Activated T-cell treated with anti-CD3 and anti-CD28 coated beads, Interleukin-2, amount 50 U/mL, for 4 hours (primary cell): ENCODE data around the gene TLE2. TPM values are rescaled to one million over a fixed set of nuclear protein-coding genes. Genes with fewer than 3 reads are reported as not detected.
"Not testable (repeated sequence)": the region's sequence is repeated elsewhere in the genome, so short reads cannot be mapped to it uniquely, and the experiment has no call there.

ENCODE experiments used
- ATAC-seq, 2 donors: fragments of 200-7000 bp; cut with Tn5 transposase; one replicate each; pipeline ENCODE4 v1.10.0; 2021
- DNase-seq: peaks from one replicate; pipeline ENCODE4 v3.0.0-alpha.2; 2020
- H3K27me3 Mint-ChIP-seq: one replicate; pipeline ENCODE4 v1.8.0; 2021; ENCODE audit warnings: low read depth, mixed read lengths
- H3K36me3 Mint-ChIP-seq: one replicate; pipeline ENCODE4 v1.8.0; 2022; ENCODE audit warnings: mixed read lengths; ENCODE audit not compliant: insufficient read depth
- H3K4me1 Mint-ChIP-seq: one replicate; pipeline ENCODE4 v1.8.0; 2021; ENCODE audit warnings: low read depth, mixed read lengths
- H3K4me3 Mint-ChIP-seq: one replicate; pipeline ENCODE4 v1.8.0; 2021; ENCODE audit warnings: mild to moderate bottlenecking, moderate library complexity, mixed read lengths
- H3K9me3 Mint-ChIP-seq: one replicate; pipeline ENCODE4 v1.8.0; 2021; ENCODE audit warnings: mixed read lengths
- total RNA-seq, 3 donors: library from RNA; stranded (reverse); gene quantifications; one replicate each; pipeline ENCODE4 v1.2.1, GENCODE V29; 2021

TLE2 gene
- total RNA-seq, 3 donors from 2014 or later = 4.8 to 5.9 (median 5.7) TPM

GRCh38 chr19:3003046-3003445 is 26.0 kb downstream of the TLE2 start:
- no peak overlapping the region for H3K4me3 Mint-ChIP-seq
- ATAC-seq (no peak), DNase-seq (no peak)
- H3K27me3 Mint-ChIP-seq = no peaks in the 10 kb centered on the region
- no peaks in the 10 kb centered on the region for H3K9me3 Mint-ChIP-seq
- no peaks in the 10 kb centered on the region for H3K4me1 Mint-ChIP-seq
- peaks cover 3% of the 10 kb centered on the region for H3K36me3 Mint-ChIP-seq

- no peak for DNase-seq
- H3K9me3 Mint-ChIP-seq = no peaks in the 10 kb centered on the region
- H3K27me3 Mint-ChIP-seq = no peaks in the 10 kb centered on the region
- H3K4me1 Mint-ChIP-seq = no peaks in the 10 kb centered on the region
- H3K36me3 Mint-ChIP-seq = peaks cover 5% of the 10 kb centered on the region
- H3K4me3 Mint-ChIP-seq = no peak overlapping the region
- ATAC-seq = no peak
These were observed 27.8 kb downstream of the TLE2 start for GRCh38 chr19:3001235-3001800.

GRCh38 chr19:2998642-2999041 is 30.4 kb downstream of the TLE2 start:
- Mint-ChIP-seq H3K27me3 (no peaks in the 10 kb centered on the region), H3K9me3 (no peaks in the 10 kb centered on the region), H3K4me3 (no peak overlapping the region), H3K4me1 (no peaks in the 10 kb centered on the region), H3K36me3 (peaks cover 5% of the 10 kb centered on the region)
- DNase-seq (no peak), ATAC-seq (no peak)

- ATAC-seq = no peak
- H3K27me3 Mint-ChIP-seq = no peaks in the 10 kb centered on the region
- no peak overlapping the region for H3K4me3 Mint-ChIP-seq
- H3K36me3 Mint-ChIP-seq = peaks cover 5% of the 10 kb centered on the region
- DNase-seq = no peak
- H3K4me1 Mint-ChIP-seq = no peaks in the 10 kb centered on the region
- H3K9me3 Mint-ChIP-seq = no peaks in the 10 kb centered on the region
These were observed 31.4 kb downstream of the TLE2 start for GRCh38 chr19:2997720-2998119.

GRCh38 chr19:2994588-2995131 is 34.4 kb downstream of the TLE2 start:
- no peaks in the 10 kb centered on the region for H3K9me3 Mint-ChIP-seq
- ATAC-seq (no peak), DNase-seq (no peak)
- H3K36me3 Mint-ChIP-seq = peaks cover 5% of the 10 kb centered on the region
- no peaks in the 10 kb centered on the region for H3K27me3 Mint-ChIP-seq
- no peak overlapping the region for H3K4me3 Mint-ChIP-seq
- H3K4me1 Mint-ChIP-seq = no peaks in the 10 kb centered on the region

- DNase-seq = no peak
- Mint-ChIP-seq H3K4me1 (no peaks in the 10 kb centered on the region), H3K27me3 (peaks cover 1% of the 10 kb centered on the region), H3K9me3 (no peaks in the 10 kb centered on the region), H3K4me3 (no peak overlapping the region), H3K36me3 (peaks cover 2% of the 10 kb centered on the region)
- ATAC-seq = no peak
These were observed 35.5 kb downstream of the TLE2 start for GRCh38 chr19:2993579-2993978.

- ATAC-seq = no peak
- no peak overlapping the region for H3K4me3 Mint-ChIP-seq
- H3K27me3 Mint-ChIP-seq = peaks cover 2% of the 10 kb centered on the region
- no peaks in the 10 kb centered on the region for H3K9me3 Mint-ChIP-seq
- H3K4me1 Mint-ChIP-seq = no peaks in the 10 kb centered on the region
- H3K36me3 Mint-ChIP-seq = peaks cover 2% of the 10 kb centered on the region
- no peak for DNase-seq
These were observed 36.1 kb downstream of the TLE2 start for GRCh38 chr19:2992958-2993357.

- not testable (repeated sequence) for H3K36me3 Mint-ChIP-seq, H3K9me3 Mint-ChIP-seq, ATAC-seq, DNase-seq, H3K4me1 Mint-ChIP-seq, H3K4me3 Mint-ChIP-seq, H3K27me3 Mint-ChIP-seq
These were observed 36.7 kb downstream of the TLE2 start for GRCh38 chr19:2992333-2992732.

GRCh38 chr19:2989236-2989946 is 39.7 kb downstream of the TLE2 start:
- DNase-seq (no peak), ATAC-seq (no peak)
- Mint-ChIP-seq H3K4me3 (no peak overlapping the region), H3K9me3 (no peaks in the 10 kb centered on the region), H3K4me1 (no peaks in the 10 kb centered on the region), H3K27me3 (peaks cover 8% of the 10 kb centered on the region), H3K36me3 (no peaks in the 10 kb centered on the region)

GRCh38 chr19:2988568-2988967 is 40.5 kb downstream of the TLE2 start:
- ATAC-seq (no peak), DNase-seq (no peak)
- Mint-ChIP-seq H3K4me3 (no peak overlapping the region), H3K9me3 (no peaks in the 10 kb centered on the region), H3K36me3 (no peaks in the 10 kb centered on the region), H3K27me3 (peaks cover 8% of the 10 kb centered on the region), H3K4me1 (no peaks in the 10 kb centered on the region)

- H3K4me1 Mint-ChIP-seq = no peaks in the 10 kb centered on the region
- ATAC-seq (no peak), DNase-seq (no peak)
- H3K4me3 Mint-ChIP-seq = no peak overlapping the region
- H3K27me3 Mint-ChIP-seq = peaks cover 14% of the 10 kb centered on the region
- H3K9me3 Mint-ChIP-seq = no peaks in the 10 kb centered on the region
- no peaks in the 10 kb centered on the region for H3K36me3 Mint-ChIP-seq
These were observed 41.3 kb downstream of the TLE2 start for GRCh38 chr19:2987797-2988196.

- Mint-ChIP-seq H3K9me3 (no peaks in the 10 kb centered on the region), H3K4me1 (no peaks in the 10 kb centered on the region), H3K4me3 (no peak overlapping the region), H3K27me3 (peaks cover 14% of the 10 kb centered on the region), H3K36me3 (no peaks in the 10 kb centered on the region)
- no peak for ATAC-seq
- no peak for DNase-seq
These were observed 42.0 kb downstream of the TLE2 start for GRCh38 chr19:2986951-2987524.

GRCh38 chr19:2984215-2984528 is 44.9 kb downstream of the TLE2 start:
- no peak for DNase-seq
- Mint-ChIP-seq H3K36me3 (no peaks in the 10 kb centered on the region), H3K4me1 (no peaks in the 10 kb centered on the region), H3K4me3 (no peak overlapping the region), H3K27me3 (peaks cover 22% of the 10 kb centered on the region), H3K9me3 (no peaks in the 10 kb centered on the region)
- ATAC-seq = no peak

- ATAC-seq = peak in 1 of 2 donors; percentile 18
- H3K4me1 Mint-ChIP-seq = no peaks in the 10 kb centered on the region
- DNase-seq = no peak
- no peak overlapping the region for H3K4me3 Mint-ChIP-seq
- H3K9me3 Mint-ChIP-seq = no peaks in the 10 kb centered on the region
- H3K27me3 Mint-ChIP-seq = peaks cover 20% of the 10 kb centered on the region
- no peaks in the 10 kb centered on the region for H3K36me3 Mint-ChIP-seq
These were observed 45.5 kb downstream of the TLE2 start for GRCh38 chr19:2983351-2984214.
